ENCODE data around the gene LMBR1.

DNA sequence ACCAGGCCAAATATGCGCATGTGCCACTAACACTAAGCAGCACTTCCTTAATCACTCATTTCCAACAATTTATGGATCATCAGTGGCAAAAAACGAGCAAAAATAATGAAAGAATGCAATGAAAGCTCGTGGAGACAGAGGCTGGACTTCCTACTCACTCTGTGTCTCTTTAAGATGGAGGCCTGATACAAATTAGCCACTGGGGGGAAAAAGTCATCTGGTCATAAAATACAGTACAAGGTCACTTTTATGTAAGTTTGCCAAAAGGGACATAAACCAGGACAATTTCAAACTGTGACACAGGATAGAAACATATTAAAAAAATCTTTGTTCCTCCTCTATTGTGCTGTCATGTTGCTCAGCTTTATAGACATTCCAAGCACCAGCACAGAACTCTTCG is 101.7 kb downstream of the LMBR1 start:
- TF ChIP-seq EZH2 (IDR thresholded peaks at IDR 0.05; ENCODE audit: borderline replicate concordance) (no peak), EZH2phosphoT487 (IDR thresholded peaks at IDR 0.05; ENCODE audit: low read depth, severe bottlenecking, unreplicated experiment) (no peak)
